ENCODE results near the gene VTA1.

VTA1 gene

DNA sequence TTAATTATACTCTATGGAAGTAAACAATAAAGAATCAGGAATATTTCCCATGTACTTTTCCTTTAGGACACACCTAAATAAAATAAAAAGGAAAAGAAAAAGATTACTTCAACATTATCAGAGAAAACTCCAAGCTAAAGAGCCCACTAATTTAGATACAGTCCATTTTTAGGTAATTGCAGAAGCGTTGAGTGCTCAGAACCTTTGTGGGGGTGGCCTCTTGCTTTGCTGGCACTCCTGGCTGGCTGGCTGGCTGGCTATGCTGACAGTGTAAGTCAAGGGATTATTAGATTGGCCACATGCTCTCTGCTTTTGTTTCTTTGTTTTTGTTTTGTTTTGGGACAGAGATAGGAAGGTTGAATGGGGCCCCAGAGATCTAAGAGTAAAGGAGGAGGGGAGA, 14.4 kb upstream of the VTA1 start, which contains the start of gene GJE1:
Gene GJE1 (plus strand): TSS at position 301 of the 400 bp plus-strand sequence. CDS start 234 bp downstream, outside the sequence.
- TF ChIP-seq, protein P1, sequence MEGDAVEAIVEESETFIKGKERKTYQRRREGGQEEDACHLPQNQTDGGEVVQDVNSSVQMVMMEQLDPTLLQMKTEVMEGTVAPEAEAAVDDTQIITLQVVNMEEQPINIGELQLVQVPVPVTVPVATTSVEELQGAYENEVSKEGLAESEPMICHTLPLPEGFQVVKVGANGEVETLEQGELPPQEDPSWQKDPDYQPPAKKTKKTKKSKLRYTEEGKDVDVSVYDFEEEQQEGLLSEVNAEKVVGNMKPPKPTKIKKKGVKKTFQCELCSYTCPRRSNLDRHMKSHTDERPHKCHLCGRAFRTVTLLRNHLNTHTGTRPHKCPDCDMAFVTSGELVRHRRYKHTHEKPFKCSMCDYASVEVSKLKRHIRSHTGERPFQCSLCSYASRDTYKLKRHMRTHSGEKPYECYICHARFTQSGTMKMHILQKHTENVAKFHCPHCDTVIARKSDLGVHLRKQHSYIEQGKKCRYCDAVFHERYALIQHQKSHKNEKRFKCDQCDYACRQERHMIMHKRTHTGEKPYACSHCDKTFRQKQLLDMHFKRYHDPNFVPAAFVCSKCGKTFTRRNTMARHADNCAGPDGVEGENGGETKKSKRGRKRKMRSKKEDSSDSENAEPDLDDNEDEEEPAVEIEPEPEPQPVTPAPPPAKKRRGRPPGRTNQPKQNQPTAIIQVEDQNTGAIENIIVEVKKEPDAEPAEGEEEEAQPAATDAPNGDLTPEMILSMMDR (IDR thresholded peaks at IDR 0.05): no peak

DNA sequence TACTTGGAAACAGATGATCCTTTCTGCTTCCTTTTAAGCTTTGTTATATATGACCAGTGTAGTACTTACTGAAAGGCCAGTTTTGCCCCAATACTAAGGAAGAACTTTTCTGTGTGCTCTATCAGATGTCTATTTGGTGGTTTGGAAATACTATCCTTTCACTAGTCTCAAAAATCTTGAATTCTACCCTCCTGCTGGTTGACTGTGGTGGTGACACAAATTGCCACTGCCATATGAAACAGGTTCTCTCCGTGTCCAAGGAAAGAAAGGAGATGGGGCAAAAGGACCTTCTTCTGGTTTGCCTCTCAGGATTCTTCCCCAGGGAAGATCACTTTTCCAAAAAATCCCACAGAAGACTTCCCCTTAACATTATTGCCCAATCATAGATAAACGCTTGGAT, 8.2 kb upstream of the VTA1 start:
- TF ChIP-seq, protein P1 (IDR thresholded peaks at IDR 0.05): no peak

DNA sequence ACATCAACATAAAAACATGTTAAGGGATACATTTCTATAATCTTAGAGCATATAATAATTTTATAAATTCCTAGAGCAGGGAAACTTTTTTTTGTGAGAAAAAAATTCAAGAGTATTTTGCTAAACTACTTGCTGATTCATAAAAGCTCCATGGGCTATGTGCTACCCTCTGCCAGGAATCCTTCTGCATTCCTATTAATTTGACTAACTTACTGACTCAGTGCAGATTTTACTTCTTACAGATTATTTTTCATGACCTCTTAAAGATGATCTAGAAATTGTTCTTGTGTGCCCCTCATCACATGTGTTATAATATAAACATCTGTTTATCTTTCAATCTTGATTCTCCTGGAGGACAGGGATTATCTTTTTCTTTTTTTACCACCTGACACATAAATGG, 5.7 kb downstream of the VTA1 start:
- TF ChIP-seq, protein P1 (IDR thresholded peaks at IDR 0.05): no peak

DNA sequence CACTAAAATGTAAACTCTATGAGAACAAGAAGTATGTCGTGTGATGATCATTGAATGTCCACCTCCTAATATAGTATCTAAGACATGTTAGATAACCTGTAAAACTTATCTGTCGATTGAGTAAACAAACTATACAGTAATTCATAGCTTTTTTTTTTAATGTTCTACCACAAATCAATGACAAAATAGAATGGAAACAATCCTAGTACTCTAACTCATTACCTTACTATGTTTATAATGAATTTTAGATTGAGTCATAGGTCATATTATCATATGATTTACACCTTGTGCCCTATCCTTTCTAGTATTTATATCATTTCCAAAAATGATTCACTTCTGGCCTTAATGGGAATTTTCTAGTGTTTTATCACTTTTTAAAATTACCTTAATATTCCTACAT, 6.1 kb downstream of the VTA1 start:
- TF ChIP-seq, protein P1 (IDR thresholded peaks at IDR 0.05): no peak

DNA sequence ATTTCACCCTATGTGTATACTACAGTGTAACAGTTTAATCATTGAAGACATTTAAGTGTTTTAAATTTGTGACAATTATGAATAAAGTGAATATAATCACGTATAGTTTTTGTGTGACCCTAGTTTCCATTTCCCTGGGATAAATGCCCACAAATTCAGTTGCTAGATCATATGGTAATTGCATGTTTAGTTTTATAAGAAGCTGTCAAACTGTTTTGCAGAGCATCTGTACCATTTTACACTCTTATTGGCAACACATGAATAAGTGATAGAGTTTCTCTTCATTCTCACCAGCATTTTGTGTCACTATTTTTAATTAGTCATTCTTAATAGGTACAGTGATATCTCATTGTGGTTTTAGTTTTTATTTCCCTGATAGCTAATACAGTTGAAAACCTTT, 7.3 kb downstream of the VTA1 start:
- TF ChIP-seq, protein P1 (IDR thresholded peaks at IDR 0.05): no peak

DNA sequence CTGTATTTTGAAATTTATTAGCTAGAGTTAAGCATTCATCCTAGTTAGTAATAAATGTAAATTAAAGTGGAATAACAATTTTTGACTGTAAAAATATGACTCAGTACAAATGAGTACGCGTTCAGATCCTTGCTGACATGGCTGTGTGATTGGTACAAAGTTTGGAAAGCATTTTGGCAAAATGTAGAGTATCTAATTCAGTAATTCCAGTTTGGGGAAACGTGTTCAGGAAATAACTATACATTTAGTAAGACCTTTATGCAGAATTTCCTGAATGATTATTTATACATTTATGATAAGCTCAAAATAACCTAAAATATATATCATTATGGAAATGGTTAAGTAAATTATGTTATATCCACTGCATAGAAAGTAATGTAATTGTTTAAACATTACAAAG, 8.0 kb downstream of the VTA1 start:
- TF ChIP-seq, protein P1 (IDR thresholded peaks at IDR 0.05): no peak

DNA sequence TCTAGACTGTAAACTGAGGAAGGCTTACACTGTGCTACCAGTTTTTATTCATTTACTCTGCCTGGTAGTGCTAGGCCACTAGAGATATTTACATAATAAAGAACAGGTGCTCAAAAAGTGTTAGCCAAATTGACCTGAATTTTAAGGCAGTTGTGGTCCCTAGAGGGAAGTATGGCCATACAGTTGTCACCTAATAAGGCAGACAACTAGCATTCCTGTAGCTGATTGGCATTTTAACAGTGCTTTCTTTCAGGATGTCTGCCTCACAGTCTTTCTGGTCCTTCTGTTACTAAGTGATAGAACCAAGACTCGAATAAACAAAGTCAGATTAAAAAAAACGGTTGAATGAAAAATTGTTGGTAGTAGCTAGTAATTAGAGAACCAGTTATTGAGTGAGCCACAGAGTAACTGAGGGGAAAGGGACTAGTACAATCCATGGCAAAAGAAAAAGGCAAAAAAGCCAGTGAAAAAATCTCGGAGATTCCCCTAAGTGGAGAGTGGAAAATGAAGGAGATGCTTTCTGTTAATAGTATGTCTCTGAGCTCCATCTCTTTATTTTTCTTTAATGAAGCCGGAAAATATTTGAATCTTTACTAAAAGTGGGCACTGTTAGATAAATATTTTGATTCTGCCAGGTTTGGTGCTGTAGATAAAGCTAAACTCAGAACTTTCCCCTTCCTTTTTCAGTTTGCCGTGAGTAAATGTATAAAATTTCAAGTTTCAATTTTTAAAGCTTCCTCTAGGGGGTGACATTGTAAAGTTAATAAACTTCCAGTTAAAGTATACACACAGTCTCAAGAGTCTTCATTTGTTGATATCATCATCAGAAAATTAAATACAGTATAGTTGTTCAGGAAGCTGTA, 9.1 kb downstream of the VTA1 start:
- TF ChIP-seq, protein P1 (IDR thresholded peaks at IDR 0.05): peak; percentile 51
